Endothelial cell of umbilical vein (primary cell): Measurements from ENCODE around the gene PGAM1. TPM values are rescaled to one million over a fixed set of nuclear protein-coding genes. Genes with fewer than 3 reads are reported as not detected.

Experiments
- BruUV-seq: library from RNA; stranded (reverse); fragments of 400-500 nt; replicated peaks from 2 replicates; lab custom pipeline; 2021; lab: Mats Ljungman, UMichigan
- CTCF ChIA-PET: fragments of 300-600, 350-600 bp; sonication (Branson Sonifier 250); formaldehyde crosslinking; loops from one replicate; lab custom pipeline; 2021; ENCODE audit warnings: antibody characterized with exemption, inconsistent platforms; lab: Charles Lee
- POLR2A ChIA-PET: fragments of 300-600, 350-600 bp; sonication (Branson Sonifier 250); formaldehyde crosslinking; loops from one replicate; lab custom pipeline; 2021; ENCODE audit warnings: antibody characterized with exemption, inconsistent platforms; lab: Charles Lee
- DNase-seq: peaks from one replicate; pipeline ENCODE4 v3.0.0-alpha.2; 2011; ENCODE audit warnings: low read depth, low spot score
- FAIRE-seq: peaks from 2 replicates; lab custom pipeline; 2011; peaks lifted over from hg19 to GRCh38; lab: Jason Lieb, UNC
- H2AFZ ChIP-seq: 2 replicates; pipeline ENCODE4 v1.6.0; 2012; ENCODE audit warnings: low read depth, low read length, control low read depth, inconsistent platforms
- H3K27ac ChIP-seq: 2 replicates; pipeline ENCODE4 v1.5.1; 2011; ENCODE audit warnings: low read depth, mild to moderate bottlenecking, control low read depth, low read length, moderate library complexity; ENCODE audit not compliant: insufficient read depth
- H3K27me3 ChIP-seq, 2 experiments: 2 replicates each; pipeline versions ENCODE4 v1.6.0 to v1.6.1; 2011; ENCODE audit warnings: low read length in 2 of 2, mixed read lengths in 1 of 2; ENCODE audit not compliant: control insufficient read depth in 2 of 2, insufficient read depth in 2 of 2
- H3K36me3 ChIP-seq, 2 experiments: 2 replicates in 1 of 2; 3 replicates in 1 of 2; pipeline ENCODE4 v1.5.1; 2011; ENCODE audit warnings: low read length in 2 of 2, mild to moderate bottlenecking in 1 of 2, moderate library complexity in 1 of 2; ENCODE audit not compliant: control insufficient read depth in 2 of 2, insufficient read depth in 2 of 2; ENCODE audit errors: extremely low read depth in 1 of 2
- H3K4me1 ChIP-seq: 3 replicates; pipeline ENCODE4 v1.5.1; 2011; ENCODE audit warnings: mild to moderate bottlenecking, low read length; ENCODE audit not compliant: control insufficient read depth, insufficient read depth; ENCODE audit errors: extremely low read depth
- H3K4me2 ChIP-seq: 2 replicates; pipeline ENCODE4 v1.6.1; 2011; ENCODE audit warnings: low read length, control low read depth, mixed read lengths; ENCODE audit not compliant: insufficient read depth
- H3K4me3 ChIP-seq, 3 experiments: fragments of 200-600 bp in 1 of 3; sonication (generic), shearing (Covaris generic) in 1 of 3; replicated peaks in 1 of 3; 2 replicates each; pipeline ENCODE4 v1.5.1; 2011 to 2016; ENCODE audit warnings: control low read depth in 3 of 3, low read length in 3 of 3, mild to moderate bottlenecking in 2 of 3, inconsistent platforms in 1 of 3, low read depth in 1 of 3, moderate library complexity in 1 of 3; ENCODE audit not compliant: insufficient read depth in 1 of 3
- H3K79me2 ChIP-seq: 2 replicates; pipeline ENCODE4 v1.6.0; 2012; ENCODE audit warnings: low read length, inconsistent platforms; ENCODE audit not compliant: control insufficient read depth, insufficient read depth
- H3K9ac ChIP-seq: replicated peaks from 2 replicates; pipeline ENCODE3; 2011; ENCODE audit warnings: low read length, control low read depth; ENCODE audit not compliant: insufficient read depth; ENCODE audit errors: extremely low read depth
- H3K9me1 ChIP-seq: replicated peaks from 3 replicates; pipeline ENCODE4 v1.6.0; 2011; ENCODE audit warnings: mild to moderate bottlenecking, low read length; ENCODE audit not compliant: control insufficient read depth, insufficient read depth; ENCODE audit errors: extremely low read depth
- H3K9me3 ChIP-seq: replicated peaks from 2 replicates; pipeline ENCODE4 v1.5.1; 2012; ENCODE audit warnings: low read length, inconsistent platforms; ENCODE audit not compliant: control insufficient read depth, insufficient read depth
- H4K20me1 ChIP-seq: replicated peaks from 2 replicates; pipeline ENCODE3; 2011; ENCODE audit warnings: mild to moderate bottlenecking, low read length; ENCODE audit not compliant: control insufficient read depth, insufficient read depth; ENCODE audit errors: extremely low read depth
- CTCF ChIP-seq, 2 donors: IDR thresholded peaks; 1 replicate in 1 of 2; 2 replicates in 1 of 2; pipeline ENCODE4 v1.5.1; 2011; ENCODE audit warnings: low read length in 2 of 2, mild to moderate bottlenecking in 2 of 2, moderate library complexity in 2 of 2, control low read depth in 1 of 2, inconsistent platforms in 1 of 2, low read depth in 1 of 2; ENCODE audit not compliant: insufficient read depth in 1 of 2; ENCODE audit errors: extremely low read depth in 1 of 2
- EZH2 ChIP-seq: IDR thresholded peaks from 2 replicates; pipeline ENCODE4 v1.6.1; 2012; ENCODE audit warnings: borderline replicate concordance, low read depth, mild to moderate bottlenecking, moderate library complexity, low read length, inconsistent platforms; ENCODE audit not compliant: severe bottlenecking
- FOS ChIP-seq: IDR thresholded peaks from 2 replicates; pipeline ENCODE4 v1.6.1; 2011; ENCODE audit warnings: mild to moderate bottlenecking, low read length, moderate library complexity, borderline replicate concordance; ENCODE audit not compliant: insufficient read depth
- GATA2 ChIP-seq: IDR thresholded peaks from 2 replicates; pipeline ENCODE4 v1.7.0; 2011; ENCODE audit warnings: low read depth, mild to moderate bottlenecking, moderate library complexity, mixed read lengths, low read length; ENCODE audit not compliant: insufficient read length, insufficient read depth
- MAX ChIP-seq: IDR thresholded peaks from 2 replicates; pipeline ENCODE4 v1.6.1; 2011; ENCODE audit not compliant: insufficient read depth, insufficient read length
- MYC ChIP-seq: IDR thresholded peaks from one replicate; pipeline ENCODE4 v1.6.1; 2011; ENCODE audit warnings: mild to moderate bottlenecking, low read depth, low read length
- POLR2A ChIP-seq: IDR thresholded peaks from 2 replicates; pipeline ENCODE4 v1.6.1; 2012; ENCODE audit warnings: low read depth, mild to moderate bottlenecking, control low read depth, low read length
- POLR2AphosphoS5 ChIP-seq: IDR thresholded peaks from 2 replicates; pipeline ENCODE4 v1.6.1; 2012; ENCODE audit warnings: low read depth, mild to moderate bottlenecking, control low read depth, low read length, moderate library complexity; ENCODE audit not compliant: insufficient read depth
- dilution Hi-C: fragments of 300-500 bp; cut with MboI; formaldehyde crosslinking; loops from one replicate; pipeline ENCODE4 v1.15.0; 2019; ENCODE audit warnings: low sequenced_read_pairs; ENCODE audit not compliant: extremely low pct_ligation_motif_present
- intact Hi-C: fragments of 100-400 bp; cut with micrococcal nuclease; formaldehyde crosslinking; loops from one replicate; pipeline ENCODE4 v1.10.0; 2022
- polyA plus RNA-seq, 4 experiments: library from polyadenylated mRNA; depleted of rRNA in 3 of 4; stranded (reverse) in 3 of 4; unstranded in 1 of 4; fragments of >200 nt; gene quantifications; 2 replicates each; pipeline versions ENCODE4 v1.2.1 to v1.2.3, GENCODE V29; 2011 to 2012; ENCODE audit warnings: missing spikeins in 1 of 4
- total RNA-seq: library from RNA; stranded (reverse); gene quantifications from 2 replicates; pipeline ENCODE4 v1.2.3, GENCODE V29; 2021

Gene PGAM1
- total and polyA plus RNA-seq, 2 donors (not counting 3 experiments of a cell fraction or from before 2014, with no cell fraction given) = 375 TPM

- H3K4me3 ChIP-seq = no peak overlapping the region
- H3K4me1 ChIP-seq = peaks cover 3% of the 10 kb centered on the region
- no peaks in the 10 kb centered on the region for H3K79me2 ChIP-seq
- H3K36me3 ChIP-seq = peaks cover 47 to 68% of the 10 kb centered on the region in 2 experiments
- DNase-seq (peak; percentile 68), FAIRE-seq (peak; percentile 95)
- TF ChIP-seq GATA2 = no peak
- TF ChIP-seq FOS = no peak
- no peak for TF ChIP-seq MYC
- TF ChIP-seq POLR2A = no peak
- TF ChIP-seq POLR2AphosphoS5 = peak; percentile 10
- no peak for TF ChIP-seq EZH2
- no peak for TF ChIP-seq MAX
- peak; percentile 75 to 76 for TF ChIP-seq CTCF (IDR thresholded peaks at IDR 0.05; ENCODE audit: extremely low read depth in 1 of 2, insufficient read depth in 1 of 2, low read depth in 1 of 2, low read length in 2 of 2)
- POLR2A ChIA-PET = no interaction called here
- H2AFZ ChIP-seq = no peak overlapping the region
- intact Hi-C loops (loop anchor here (1.0 to 2.0 kb wide), 3 partner anchors 79 to 149 kb away; no protein-coding TSS in a partner anchor), dilution Hi-C loops (no loop called here)
- no peaks in the 10 kb centered on the region for H3K9me3 ChIP-seq
- no peaks in the 10 kb centered on the region for H3K9me1 ChIP-seq
- H4K20me1 ChIP-seq = no peaks in the 10 kb centered on the region
- CTCF ChIA-PET = interaction anchor here (0.9 to 5.8 kb wide), 12 partner anchors 9 to 149 kb away, joined by 3 to 61 read pairs (median 4); partner anchors contain the start of genes ANKRD2 and UBTD1
- no peak overlapping the region for H3K27ac ChIP-seq
- H3K27me3 ChIP-seq = no peaks in the 10 kb centered on the region
- H3K9ac ChIP-seq = no peak overlapping the region
- no TSS peak for BruUV-seq
- H3K4me2 ChIP-seq = no peak overlapping the region
Observed at GRCh38 chr10:97463363-97464132, 37.6 kb downstream of the PGAM1 start.
